Bronchial epithelial cell (primary cell): ENCODE data around the gene PSMD12. TPM values are rescaled to one million over a fixed set of nuclear protein-coding genes. Genes with fewer than 3 reads are reported as not detected.
"Not testable (repeated sequence)": the region's sequence is repeated elsewhere in the genome, so short reads cannot be mapped to it uniquely, and the experiment has no call there.

Experiments
- DNase-seq: peaks from one replicate; pipeline ENCODE4 v3.0.0-alpha.2; 2010; ENCODE audit warnings: low read depth
- FAIRE-seq: peaks from 2 replicates; lab custom pipeline; 2011; peaks lifted over from hg19 to GRCh38; lab: Jason Lieb, UNC
- H3K27me3 ChIP-seq: 2 replicates; pipeline ENCODE4 v1.5.1; 2011; ENCODE audit warnings: low read length; ENCODE audit not compliant: control insufficient read depth, insufficient read depth
- H3K36me3 ChIP-seq: 2 replicates; pipeline ENCODE4 v1.5.1; 2011; ENCODE audit warnings: low read length; ENCODE audit not compliant: control insufficient read depth, insufficient read depth
- H3K4me3 ChIP-seq: 2 replicates; pipeline ENCODE4 v1.5.1; 2011; ENCODE audit warnings: mild to moderate bottlenecking, low read depth, low read length, control low read depth
- CTCF ChIP-seq: IDR thresholded peaks from 2 replicates; pipeline ENCODE4 v1.5.1; 2011; ENCODE audit warnings: mild to moderate bottlenecking, moderate library complexity, low read length, control low read depth, inconsistent platforms; ENCODE audit not compliant: insufficient read depth, severe bottlenecking
- total RNA-seq: library from RNA; depleted of rRNA; stranded (reverse); fragments of >200 nt; gene quantifications from 2 replicates; pipeline ENCODE4 v1.2.1, GENCODE V29; 2014

PSMD12 gene
- total RNA-seq, 1 donor from 2014 or later = 13.2 TPM

- Histone ChIP-seq H3K27me3 (no peaks in the 10 kb centered on the region), H3K4me3 (no peak overlapping the region), H3K36me3 (no peaks in the 10 kb centered on the region)
- no peak for FAIRE-seq
- no peak for TF ChIP-seq CTCF
- no peak for DNase-seq
These were observed 38.4 kb downstream of the PSMD12 start for GRCh38 chr17:67328026-67328425.

GRCh38 chr17:67326959-67327745 lies 39.2 kb downstream of the PSMD12 start:
- H3K27me3 ChIP-seq, H3K36me3 ChIP-seq, FAIRE-seq: not testable (repeated sequence)

GRCh38 chr17:67326440-67326839 lies 39.9 kb downstream of the PSMD12 start:
- Histone ChIP-seq H3K4me3 (no peak overlapping the region), H3K36me3 (no peaks in the 10 kb centered on the region), H3K27me3 (no peaks in the 10 kb centered on the region)
- DNase-seq (no peak), FAIRE-seq (no peak)
- no peak for TF ChIP-seq CTCF

More at GRCh38 chr17:67326959-67327745, 39.2 kb downstream of the PSMD12 start:
- not testable (repeated sequence) for DNase-seq, H3K4me3 ChIP-seq

- no peaks in the 10 kb centered on the region for H3K27me3 ChIP-seq
- no peak for TF ChIP-seq CTCF
- H3K36me3 ChIP-seq = no peaks in the 10 kb centered on the region
- H3K4me3 ChIP-seq = no peak overlapping the region
- FAIRE-seq (no peak), DNase-seq (no peak)
These were observed 42.0 kb downstream of the PSMD12 start for GRCh38 chr17:67324330-67324729.

GRCh38 chr17:67323445-67323844 lies 42.9 kb downstream of the PSMD12 start:
- FAIRE-seq = no peak
- no peak for DNase-seq
- H3K4me3 ChIP-seq = no peak overlapping the region
- no peaks in the 10 kb centered on the region for H3K36me3 ChIP-seq
- no peak for TF ChIP-seq CTCF
- no peaks in the 10 kb centered on the region for H3K27me3 ChIP-seq

- Histone ChIP-seq H3K4me3 (no peak overlapping the region), H3K36me3 (no peaks in the 10 kb centered on the region), H3K27me3 (no peaks in the 10 kb centered on the region)
- TF ChIP-seq CTCF = no peak
- no peak for FAIRE-seq
- no peak for DNase-seq
These were observed 44.2 kb downstream of the PSMD12 start for GRCh38 chr17:67322042-67322787.

- FAIRE-seq, H3K27me3 ChIP-seq, H3K4me3 ChIP-seq, DNase-seq, H3K36me3 ChIP-seq: not testable (repeated sequence)
These were observed 44.9 kb downstream of the PSMD12 start for GRCh38 chr17:67321486-67321885.
